ENCODE data around the gene MPV17. TPM values are rescaled to one million over a fixed set of nuclear protein-coding genes. Genes with fewer than 3 reads are reported as not detected.
"Not testable (repeated sequence)": the region's sequence is repeated elsewhere in the genome, so short reads cannot be mapped to it uniquely, and the experiment has no call there.

MPV17 gene
- total RNA-seq, 2 donors from 2014 or later = 46.6 to 59.6 TPM

DNA sequence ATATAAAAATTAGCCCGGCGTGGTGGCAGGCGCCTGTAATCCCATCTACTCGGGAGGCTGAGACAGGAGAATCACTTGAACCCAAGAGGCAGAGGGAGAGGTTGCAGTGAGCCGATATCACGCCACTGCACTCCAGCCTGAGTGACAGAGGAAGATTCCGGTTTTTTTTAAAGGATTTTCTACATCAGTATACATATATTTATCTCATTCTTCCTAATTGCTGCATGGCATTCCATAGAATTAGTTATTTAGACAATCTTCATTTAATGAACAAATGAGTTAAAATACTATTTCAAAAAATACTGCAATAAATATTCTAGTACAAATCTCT, 31.7 kb upstream of the MPV17 start:
- Histone ChIP-seq H3K27me3 (ENCODE audit: control insufficient read depth, insufficient read depth, low read length, poor library complexity, severe bottlenecking) (no peaks in the 10 kb centered on the region), H3K9me3 (ENCODE audit: control insufficient read depth, low read length) (peaks cover 11% of the 10 kb centered on the region), H3K4me3 (ENCODE audit: low read length) (peak overlapping the region; percentile 91), H3K36me3 (ENCODE audit: control insufficient read depth, insufficient read depth, low read length) (no peaks in the 10 kb centered on the region), H3K4me1 (ENCODE audit: control insufficient read depth, insufficient read depth, low read length) (no peaks in the 10 kb centered on the region), H3K9ac (ENCODE audit: extremely low read depth, low read length, poor library complexity, severe bottlenecking) (no peak overlapping the region), H3K27ac (ENCODE audit: low read depth, low read length) (no peak overlapping the region)
- peaks cover 20% of the 10 kb centered on the region for H3K4me1 Mint-ChIP-seq
- H3K27ac Mint-ChIP-seq = peak overlapping the region; percentile 25
- 94 to 96% methylated on average over 6 to 7 of the region's 7 CpGs for WGBS, 2 experiments (ENCODE audit: insufficient coverage in 1 of 2, insufficient read length in 1 of 2)
- TF ChIP-seq CTCF (conservative IDR thresholded peaks at IDR 0.05) = no peak
- no peaks in the 10 kb centered on the region for H3K27me3 Mint-ChIP-seq (ENCODE audit: insufficient read depth)
- H3K4me3 Mint-ChIP-seq = peak overlapping the region; percentile 94
- DNase-seq = no peak
- H3K9me3 Mint-ChIP-seq = peaks cover 13% of the 10 kb centered on the region
- peaks cover 23% of the 10 kb centered on the region for H3K36me3 Mint-ChIP-seq (ENCODE audit: low read depth)

- peak overlapping the region; percentile 94 for H3K4me3 Mint-ChIP-seq
- Histone ChIP-seq H3K27ac (ENCODE audit: low read depth, low read length) (no peak overlapping the region), H3K4me1 (ENCODE audit: control insufficient read depth, insufficient read depth, low read length) (no peaks in the 10 kb centered on the region), H3K9me3 (ENCODE audit: control insufficient read depth, low read length) (peaks cover 11% of the 10 kb centered on the region), H3K4me3 (ENCODE audit: low read length) (no peak overlapping the region), H3K9ac (ENCODE audit: extremely low read depth, low read length, poor library complexity, severe bottlenecking) (no peak overlapping the region), H3K36me3 (ENCODE audit: control insufficient read depth, insufficient read depth, low read length) (no peaks in the 10 kb centered on the region), H3K27me3 (ENCODE audit: control insufficient read depth, insufficient read depth, low read length, poor library complexity, severe bottlenecking) (no peaks in the 10 kb centered on the region)
- H3K9me3 Mint-ChIP-seq = peaks cover 13% of the 10 kb centered on the region
- no peaks in the 10 kb centered on the region for H3K27me3 Mint-ChIP-seq (ENCODE audit: insufficient read depth)
- no peak for DNase-seq
- no peak for TF ChIP-seq CTCF (conservative IDR thresholded peaks at IDR 0.05)
- H3K36me3 Mint-ChIP-seq (ENCODE audit: low read depth) = peaks cover 26% of the 10 kb centered on the region
- H3K4me1 Mint-ChIP-seq = peaks cover 20% of the 10 kb centered on the region
- H3K27ac Mint-ChIP-seq = peak overlapping the region; percentile 25
- WGBS, 2 experiments (ENCODE audit: insufficient coverage in 1 of 2, insufficient read length in 1 of 2) = 94% methylated on average over 6 to 7 of the region's 7 CpGs
These were observed 31.1 kb upstream of the MPV17 start for GRCh38 chr2:27353762-27354596.

- Mint-ChIP-seq H3K27ac (peak overlapping the region; percentile 25), H3K4me3 (peak overlapping the region; percentile 94)
These were observed 30.5 kb upstream of the MPV17 start for GRCh38 chr2:27353386-27353761.

More at GRCh38 chr2:27353386-27353761, 30.5 kb upstream of the MPV17 start:
- 96 to 100% methylated on average over 2 to 5 of the region's 5 CpGs for WGBS, 2 experiments (ENCODE audit: insufficient coverage in 1 of 2, insufficient read length in 1 of 2)
- not testable (repeated sequence) for H3K4me1 ChIP-seq (ENCODE audit: control insufficient read depth, insufficient read depth, low read length); H3K9me3 Mint-ChIP-seq; H3K9ac ChIP-seq (ENCODE audit: extremely low read depth, low read length, poor library complexity, severe bottlenecking); H3K27me3 Mint-ChIP-seq (ENCODE audit: insufficient read depth); H3K27ac ChIP-seq (ENCODE audit: low read depth, low read length); H3K27me3 ChIP-seq (ENCODE audit: control insufficient read depth, insufficient read depth, low read length, poor library complexity, severe bottlenecking); H3K9me3 ChIP-seq (ENCODE audit: control insufficient read depth, low read length); H3K4me3 ChIP-seq (ENCODE audit: low read length); H3K36me3 ChIP-seq (ENCODE audit: control insufficient read depth, insufficient read depth, low read length); DNase-seq
- H3K4me1 Mint-ChIP-seq = peaks cover 20% of the 10 kb centered on the region
- peaks cover 22% of the 10 kb centered on the region for H3K36me3 Mint-ChIP-seq (ENCODE audit: low read depth)

Data from endodermal cell (in vitro differentiated cells).